ENCODE data around the gene PHLDB3. TPM values are rescaled to one million over a fixed set of nuclear protein-coding genes. Genes with fewer than 3 reads are reported as not detected.
A peak's percentile ranks its signal among the peaks of the same experiment; 100 is the strongest.
"Not testable (repeated sequence)": the region's sequence is repeated elsewhere in the genome, so short reads cannot be mapped to it uniquely, and the experiment has no call there.

Gene PHLDB3
- total RNA-seq, 1 experiment from 2014 or later = 29.0 TPM

- DNase-seq (peak; percentile 83), ATAC-seq (peak; percentile 68)
- Histone ChIP-seq H3K9me3 (ENCODE audit: low read length) (no peaks in the 10 kb centered on the region), H2AFZ (ENCODE audit: low read length) (no peak overlapping the region), H3K9ac (ENCODE audit: low read length) (no peak overlapping the region), H3K4me3 (ENCODE audit: low read length) (no peak overlapping the region), H3K36me3 (ENCODE audit: low read depth, low read length) (no peaks in the 10 kb centered on the region), H3K4me2 (ENCODE audit: low read length) (no peak overlapping the region), H3K27ac (ENCODE audit: low read length) (no peak overlapping the region), H3F3A (ENCODE audit: low read length, unreplicated experiment) (no peaks in the 10 kb centered on the region), H3K27me3 (ENCODE audit: low read length) (no peaks in the 10 kb centered on the region), H4K20me1 (ENCODE audit: low read length) (no peaks in the 10 kb centered on the region), H3K9me2 (replicated peaks; ENCODE audit: low read length) (no peaks in the 10 kb centered on the region), H3K79me2 (ENCODE audit: low read length) (peaks cover 5% of the 10 kb centered on the region; the same call in 1 of the 2 replicates), H3K4me1 (ENCODE audit: insufficient read depth, low read length) (peaks cover 4% of the 10 kb centered on the region; the same call in 1 of the 2 replicates)
- intact Hi-C loops (cut with micrococcal nuclease) = loop anchor here (1.0 kb wide), 2 partner anchors 72 to 86 kb away; no protein-coding TSS in a partner anchor
- TF ChIP-seq CTCF (conservative IDR thresholded peaks at IDR 0.05; ENCODE audit: low read depth, low read length) = peak; percentile 84
- no peak for TF ChIP-seq EZH2 (IDR thresholded peaks at IDR 0.05; ENCODE audit: low read length, unreplicated experiment)
- CTCF ChIA-PET = interaction anchor here (0.6 to 1.9 kb wide), 9 partner anchors 16 to 209 kb away, joined by 3 to 39 read pairs (median 7); partner anchors contain the start of gene PHLDB3
- POLR2A ChIA-PET (ENCODE audit: unreplicated experiment) = no interaction called here
- no TSS peak for BruUV-seq (replicated peaks)
Observed at GRCh38 chr19:43519436-43520088, 15.0 kb upstream of the PHLDB3 start.

GRCh38 chr19:43518051-43518450 lies 13.5 kb upstream of the PHLDB3 start:
- Histone ChIP-seq H3K36me3 (ENCODE audit: low read depth, low read length) (no peaks in the 10 kb centered on the region), H4K20me1 (ENCODE audit: low read length) (no peaks in the 10 kb centered on the region), H3K27ac (ENCODE audit: low read length) (no peak overlapping the region), H3K9me3 (ENCODE audit: low read length) (no peaks in the 10 kb centered on the region), H3K4me3 (ENCODE audit: low read length) (no peak overlapping the region), H3K79me2 (ENCODE audit: low read length) (no peaks in the 10 kb centered on the region), H2AFZ (ENCODE audit: low read length) (no peak overlapping the region), H3F3A (ENCODE audit: low read length, unreplicated experiment) (no peaks in the 10 kb centered on the region), H3K9ac (ENCODE audit: low read length) (no peak overlapping the region), H3K4me2 (ENCODE audit: low read length) (no peak overlapping the region), H3K27me3 (ENCODE audit: low read length) (no peaks in the 10 kb centered on the region), H3K4me1 (ENCODE audit: insufficient read depth, low read length) (peaks cover 4% of the 10 kb centered on the region; the same call in 1 of the 2 replicates), H3K9me2 (replicated peaks; ENCODE audit: low read length) (no peaks in the 10 kb centered on the region)
- intact Hi-C loops (cut with micrococcal nuclease) = no loop called here
- POLR2A ChIA-PET (ENCODE audit: unreplicated experiment) = interaction anchor here (0.7 kb wide), 1 partner anchor 24 kb away, joined by 3 read pairs; no protein-coding TSS in a partner anchor
- no peak for DNase-seq
- BruUV-seq (replicated peaks) = no TSS peak
- CTCF ChIA-PET = no interaction called here
- no peak for TF ChIP-seq EZH2phosphoT487 (IDR thresholded peaks at IDR 0.05; ENCODE audit: borderline replicate concordance, low read length)
- TF ChIP-seq EZH2 (IDR thresholded peaks at IDR 0.05; ENCODE audit: low read length, unreplicated experiment) = no peak
- no peak for TF ChIP-seq CTCF (conservative IDR thresholded peaks at IDR 0.05; ENCODE audit: low read depth, low read length)
- ATAC-seq = no peak

- H3K9ac ChIP-seq (ENCODE audit: low read length); H2AFZ ChIP-seq (ENCODE audit: low read length); BruUV-seq (replicated peaks); H3K27ac ChIP-seq (ENCODE audit: low read length); H3K9me2 ChIP-seq (replicated peaks; ENCODE audit: low read length); intact Hi-C loops (cut with micrococcal nuclease); H3K4me3 ChIP-seq (ENCODE audit: low read length); H3K4me1 ChIP-seq (ENCODE audit: insufficient read depth, low read length); H3F3A ChIP-seq (ENCODE audit: low read length, unreplicated experiment); CTCF ChIA-PET; H4K20me1 ChIP-seq (ENCODE audit: low read length); H3K36me3 ChIP-seq (ENCODE audit: low read depth, low read length); H3K9me3 ChIP-seq (ENCODE audit: low read length); H3K4me2 ChIP-seq (ENCODE audit: low read length); POLR2A ChIA-PET (ENCODE audit: unreplicated experiment); DNase-seq; H3K79me2 ChIP-seq (ENCODE audit: low read length); H3K27me3 ChIP-seq (ENCODE audit: low read length); ATAC-seq: not testable (repeated sequence)
Observed at GRCh38 chr19:43512399-43512798, 7.9 kb upstream of the PHLDB3 start.

All from PC-3 (cell line).